Thyroid gland (tissue), 4 donors: ENCODE measurements around the gene CDK16. TPM values are rescaled to one million over a fixed set of nuclear protein-coding genes. Genes with fewer than 3 reads are reported as not detected.
A peak's percentile ranks its signal among the peaks of the same experiment; 100 is the strongest.

ENCODE experiments used
- DNase-seq, 2 donors: peaks; one replicate each; pipeline ENCODE4 v3.0.0-alpha.2; 2019
- H3K27ac ChIP-seq, 3 donors: fragments of 200-600 bp; sonication (generic); 1 replicate in 2 of 3; 2 replicates in 1 of 3; pipeline ENCODE4 v1.5.1; 2016 to 2019; ENCODE audit warnings: mild to moderate bottlenecking in 1 of 3, moderate library complexity in 1 of 3
- H3K27me3 ChIP-seq: fragments of 200-600 bp; sonication (generic); one replicate; pipeline ENCODE4 v1.5.1; 2019
- H3K36me3 ChIP-seq, 2 donors: fragments of 200-600 bp; sonication (generic); one replicate each; pipeline ENCODE4 v1.5.1; 2016 to 2019
- H3K4me1 ChIP-seq, 2 donors: fragments of 200-600 bp; sonication (generic); one replicate each; pipeline ENCODE4 v1.5.1; 2017 to 2019
- H3K4me3 ChIP-seq, 3 donors: fragments of 200-600 bp; sonication (generic); replicated peaks in 1 of 3; 1 replicate in 2 of 3; 2 replicates in 1 of 3; pipeline ENCODE4 v1.5.1; 2016; ENCODE audit warnings: mild to moderate bottlenecking in 1 of 3
- H3K9me3 ChIP-seq: fragments of 200-600 bp; sonication (generic); one replicate; pipeline ENCODE4 v1.5.1; 2017
- CTCF ChIP-seq, 6 experiments: fragments of 200-600 bp in 3 of 6; fragments of 450-650 bp in 3 of 6; sonication (generic) in 3 of 6; IDR thresholded peaks; one replicate each; pipeline ENCODE4 v1.5.1; 2016 to 2019; ENCODE audit warnings: antibody characterized with exemption in 6 of 6, mild to moderate bottlenecking in 2 of 6, inconsistent platforms in 1 of 6, moderate library complexity in 1 of 6
- POLR2A ChIP-seq, 2 donors: fragments of 450-650 bp; IDR thresholded peaks; one replicate each; pipeline ENCODE4 v1.6.1; 2017; ENCODE audit warnings: antibody characterized with exemption in 2 of 2, mild to moderate bottlenecking in 2 of 2, moderate library complexity in 1 of 2
- WGBS, 2 donors: methylation state at CpG; one replicate each; pipeline ENCODE4 v1.1.5; 2017; 5-methylcytosine and 5-hydroxymethylcytosine counted together
- intact Hi-C: fragments of 100-400 bp; cut with DNase I; formaldehyde crosslinking; loops from one replicate; pipeline ENCODE4 v1.15.1; 2023
- total RNA-seq, 4 donors: library from RNA; depleted of rRNA; stranded (reverse); fragments of >200 nt; gene quantifications; one replicate each; pipeline ENCODE4 v1.2.3, GENCODE V29; 2016

CDK16 gene
- total RNA-seq, 4 donors from 2014 or later = 76.6 to 111 (median 93.7) TPM

- Histone ChIP-seq H3K4me3 (no peak overlapping the region), H3K27me3 (no peaks in the 10 kb centered on the region), H3K9me3 (no peaks in the 10 kb centered on the region), H3K27ac (no peak overlapping the region), H3K4me1 (peaks cover 0 to 6% of the 10 kb centered on the region in 2 donors), H3K36me3 (peaks cover 29% of the 10 kb centered on the region in 2 donors)
- 88 to 94% methylated on average over 5 of the region's 5 CpGs for WGBS, 2 donors
- no peak for DNase-seq
- no peak for TF ChIP-seq CTCF (IDR thresholded peaks at IDR 0.05)
- TF ChIP-seq POLR2A (IDR thresholded peaks at IDR 0.05) = no peak
- intact Hi-C loops = no loop called here
These were observed 11.8 kb downstream of the CDK16 start for GRCh38 chrX:47230136-47230868.

- 63 to 69% methylated on average over 1 to 2 of the region's 2 CpGs for WGBS, 2 donors
- Histone ChIP-seq H3K36me3 (peaks cover 20 to 21% of the 10 kb centered on the region in 2 donors), H3K4me1 (peaks cover 0 to 6% of the 10 kb centered on the region in 2 donors), H3K27ac (no peak overlapping the region), H3K9me3 (no peaks in the 10 kb centered on the region), H3K27me3 (no peaks in the 10 kb centered on the region), H3K4me3 (no peak overlapping the region)
- intact Hi-C loops = no loop called here
- TF ChIP-seq CTCF (IDR thresholded peaks at IDR 0.05) (no peak), POLR2A (IDR thresholded peaks at IDR 0.05) (no peak)
- no peak for DNase-seq
These were observed 12.7 kb downstream of the CDK16 start for GRCh38 chrX:47231167-47231566.

- no peak for TF ChIP-seq POLR2A (IDR thresholded peaks at IDR 0.05)
- TF ChIP-seq CTCF (IDR thresholded peaks at IDR 0.05) = no peak
- WGBS, 2 donors = 44 to 76% methylated on average over 3 to 5 of the region's 8 CpGs
- DNase-seq = peak in 1 of 2 donors; percentile 9
- H3K4me3 ChIP-seq = peak overlapping the region in 1 of 3 donors; percentile 40
- peaks cover 9 to 11% of the 10 kb centered on the region in 2 donors for H3K36me3 ChIP-seq
- H3K27me3 ChIP-seq = no peaks in the 10 kb centered on the region
- peak overlapping the region; percentile 83 to 98 (median 95) for H3K27ac ChIP-seq
- peaks cover 0 to 6% of the 10 kb centered on the region in 2 donors for H3K4me1 ChIP-seq
- intact Hi-C loops = no loop called here
- no peaks in the 10 kb centered on the region for H3K9me3 ChIP-seq
These were observed 13.8 kb downstream of the CDK16 start for GRCh38 chrX:47232197-47232802.

GRCh38 chrX:47232803-47233332, 14.4 kb downstream of the CDK16 start, which contains the start of gene USP11:
Gene USP11 (plus strand): TSS chrX:47233009. CDS start chrX:47233044, 35 bp downstream.
- DNase-seq = peak; percentile 30 to 43
- Histone ChIP-seq H3K4me1 (peaks cover 0 to 6% of the 10 kb centered on the region in 2 donors), H3K27ac (peak within 1 kb of the TSS; percentile 88 to 98 (median 95)), H3K36me3 (peaks cover 6 to 8% of the 10 kb centered on the region in 2 donors), H3K4me3 (peak within 1 kb of the TSS in 2 of 3 donors; percentile 40 to 54), H3K9me3 (no peaks in the 10 kb centered on the region), H3K27me3 (no peaks in the 10 kb centered on the region)
- intact Hi-C loops = no loop called here
- peak in 1 of 2 donors; percentile 71 for TF ChIP-seq POLR2A (IDR thresholded peaks at IDR 0.05)
- no peak for TF ChIP-seq CTCF (IDR thresholded peaks at IDR 0.05)
- WGBS, 2 donors = 6 to 9% methylated on average over 4 of the region's 46 CpGs
